GM18951 (cell line): Measurements from ENCODE around the gene HNRNPH3.
A peak's percentile ranks its signal among the peaks of the same experiment; 100 is the strongest.
"Not testable (repeated sequence)": the region's sequence is repeated elsewhere in the genome, so short reads cannot be mapped to it uniquely, and the experiment has no call there.

Experiments
- POLR2A ChIP-seq: IDR thresholded peaks from 4 replicates; pipeline ENCODE4 v1.6.1; 2011; ENCODE audit warnings: mild to moderate bottlenecking; ENCODE audit not compliant: insufficient read length, insufficient read depth; ENCODE audit errors: extremely low read depth
- in situ Hi-C: fragments of 300-500 bp; cut with MboI; formaldehyde crosslinking; loops from one replicate; pipeline ENCODE4 v1.12.0; 2022; ENCODE audit warnings: low sequenced_read_pairs, mixed read lengths, inconsistent platforms; ENCODE audit not compliant: unreplicated experiment

Gene HNRNPH3

GRCh38 chr10:68331455-68332258 is at the start of gene HNRNPH3:
Gene HNRNPH3, plus strand, starts transcription at chr10:68332064. Its CDS starts 5,158 bp downstream, at chr10:68337222.
- in situ Hi-C loops: no loop called here
- peak; percentile 99 for TF ChIP-seq POLR2A

- no peak for TF ChIP-seq POLR2A
- in situ Hi-C loops: no loop called here
These were observed 47.5 kb upstream of the HNRNPH3 start for GRCh38 chr10:68284062-68285001.

DNA sequence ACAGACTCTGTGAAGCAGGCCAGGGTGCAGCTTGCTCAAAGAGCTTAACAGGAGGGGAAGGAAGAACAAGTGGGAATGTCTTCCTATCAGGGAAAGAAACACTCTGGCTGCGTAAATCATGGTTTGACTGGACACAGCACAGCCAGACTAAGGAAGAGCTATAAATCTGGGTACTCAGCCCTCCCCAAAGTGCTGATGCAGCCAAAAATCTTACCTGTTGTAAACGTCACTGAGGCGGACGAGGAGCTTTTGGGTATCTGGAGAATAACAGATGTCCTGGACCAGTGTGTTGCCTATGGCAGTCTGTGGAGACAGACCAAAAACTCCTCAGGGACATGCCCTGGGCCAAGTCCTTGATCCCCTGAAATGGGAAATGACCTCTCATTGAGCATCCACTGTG is 43.1 kb upstream of the HNRNPH3 start:
- in situ Hi-C loops: no loop called here
- no peak for TF ChIP-seq POLR2A

- in situ Hi-C loops: no loop called here
These were observed 41.1 kb upstream of the HNRNPH3 start for GRCh38 chr10:68290736-68291135.

DNA sequence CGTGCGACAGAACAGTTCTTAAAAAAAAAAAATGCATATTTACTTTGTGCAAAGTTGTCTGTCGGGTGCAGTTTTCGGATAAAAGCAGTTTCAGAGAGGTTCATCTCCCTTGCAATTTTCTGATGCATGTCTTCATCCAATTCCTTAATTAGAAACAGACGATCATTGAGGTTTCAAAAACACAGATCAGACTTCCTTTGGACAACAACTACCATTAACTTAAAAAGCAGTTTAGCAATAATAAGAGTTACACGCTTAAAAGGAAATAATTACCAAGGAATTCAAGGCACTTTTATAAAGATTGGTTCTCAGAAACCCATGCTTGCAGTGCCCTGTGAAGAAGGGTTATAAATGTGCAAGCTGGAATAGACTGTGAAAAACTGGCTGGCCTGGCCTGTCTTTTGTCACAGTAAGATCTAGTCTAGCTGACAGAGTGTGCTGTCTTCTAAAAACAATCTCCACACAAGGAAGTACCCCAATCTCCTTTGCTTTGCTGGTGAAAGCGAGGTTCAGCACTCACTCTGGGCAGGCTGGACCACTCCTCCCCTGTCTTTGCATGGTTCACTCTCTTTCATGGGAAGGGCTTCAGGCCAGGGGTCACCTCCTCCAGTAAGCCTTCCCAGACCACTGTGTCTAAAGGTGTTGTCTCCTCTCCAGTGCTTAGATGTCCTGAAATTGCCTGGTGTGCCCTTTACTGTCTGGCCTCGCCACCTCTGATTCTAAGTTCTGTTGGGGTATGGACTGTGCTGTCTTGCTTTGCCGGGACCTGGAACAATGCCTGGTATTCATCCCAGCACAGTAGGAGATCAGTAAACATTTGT is 34.8 kb upstream of the HNRNPH3 start:
- in situ Hi-C loops: no loop called here
- no peak for TF ChIP-seq POLR2A

More at GRCh38 chr10:68290736-68291135, 41.1 kb upstream of the HNRNPH3 start:
- TF ChIP-seq POLR2A: no peak

- no peak for TF ChIP-seq POLR2A
- in situ Hi-C loops: loop anchor here (10.0 kb wide), 1 partner anchor 86 kb away; no protein-coding TSS in a partner anchor
These were observed 30.6 kb upstream of the HNRNPH3 start for GRCh38 chr10:68301301-68301700.

- no peak for TF ChIP-seq POLR2A
- in situ Hi-C loops: loop anchor here (10.0 kb wide), 1 partner anchor 87 kb away; no protein-coding TSS in a partner anchor
These were observed 29.9 kb upstream of the HNRNPH3 start for GRCh38 chr10:68301790-68302502.

- no peak for TF ChIP-seq POLR2A
- in situ Hi-C loops: loop anchor here (10.0 kb wide), 1 partner anchor 88 kb away; no protein-coding TSS in a partner anchor
These were observed 29.4 kb upstream of the HNRNPH3 start for GRCh38 chr10:68302503-68302823.

DNA sequence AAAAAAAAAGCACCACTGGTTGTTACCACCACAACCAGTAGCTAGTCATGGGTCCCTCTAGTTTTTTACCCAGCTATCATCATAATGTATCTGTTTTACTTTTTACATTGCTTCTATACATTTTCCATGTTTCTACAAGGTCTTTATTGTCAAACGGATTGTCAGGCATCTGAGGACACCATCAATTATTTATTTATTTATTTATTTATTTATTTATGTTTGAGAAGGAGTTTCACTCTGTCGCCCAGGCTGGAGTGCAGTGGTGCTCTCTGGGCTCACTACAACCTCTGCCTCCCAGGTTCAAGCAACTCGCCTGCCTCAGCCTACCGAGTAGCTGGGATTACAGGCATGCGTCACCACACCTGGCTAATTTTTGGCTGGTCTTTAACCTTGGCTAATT is 29.0 kb upstream of the HNRNPH3 start:
- no peak for TF ChIP-seq POLR2A
- in situ Hi-C loops: loop anchor here (10.0 kb wide), 1 partner anchor 88 kb away; no protein-coding TSS in a partner anchor

DNA sequence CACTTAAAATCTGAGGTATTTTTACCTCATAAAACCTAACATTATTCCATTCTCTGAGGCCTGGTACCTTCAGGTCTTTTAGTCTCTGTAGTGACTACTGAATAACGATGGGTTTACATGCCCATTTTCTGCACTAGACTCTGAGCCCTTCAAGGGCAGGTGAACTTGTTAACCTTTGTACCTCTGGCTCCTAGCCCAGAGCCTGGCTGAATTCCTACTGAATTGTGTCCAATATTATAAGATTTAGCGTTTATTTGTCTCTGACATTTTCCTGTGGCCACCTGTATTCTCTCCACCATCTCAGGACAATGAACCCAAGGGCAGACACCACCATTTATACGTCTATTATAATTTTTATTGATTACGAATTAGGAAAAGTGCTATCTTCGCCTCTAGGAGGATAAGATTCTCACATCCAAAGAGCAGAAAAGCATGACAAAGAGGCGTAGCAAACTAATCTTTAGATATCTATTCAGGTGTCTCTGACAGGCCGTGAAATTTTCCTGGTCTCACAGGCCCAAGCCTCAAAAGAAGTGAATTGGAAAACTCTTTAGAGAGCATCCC is 27.9 kb upstream of the HNRNPH3 start:
- TF ChIP-seq POLR2A: no peak
- in situ Hi-C loops: loop anchor here (10.0 kb wide), 1 partner anchor 89 kb away; no protein-coding TSS in a partner anchor

DNA sequence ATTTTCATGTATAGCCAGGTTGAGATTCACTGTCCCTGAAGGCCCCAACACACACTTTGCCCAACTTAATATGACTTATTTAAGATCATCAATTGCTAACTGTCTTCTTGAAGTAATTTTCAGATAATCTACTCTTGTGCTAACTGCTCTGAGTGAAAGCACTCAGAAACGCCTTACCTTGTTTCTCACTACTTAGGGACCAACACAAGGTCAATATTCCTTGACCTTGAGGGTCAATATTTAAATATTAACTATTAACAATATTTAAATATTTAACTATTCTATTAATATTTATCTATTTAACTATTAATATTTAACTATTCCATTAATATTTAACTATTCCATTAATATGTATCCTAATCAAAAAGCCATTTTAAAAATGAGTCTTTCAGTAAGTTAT is 26.0 kb upstream of the HNRNPH3 start:
- in situ Hi-C loops: loop anchor here (10.0 kb wide), 1 partner anchor 91 kb away; no protein-coding TSS in a partner anchor
- no peak for TF ChIP-seq POLR2A

DNA sequence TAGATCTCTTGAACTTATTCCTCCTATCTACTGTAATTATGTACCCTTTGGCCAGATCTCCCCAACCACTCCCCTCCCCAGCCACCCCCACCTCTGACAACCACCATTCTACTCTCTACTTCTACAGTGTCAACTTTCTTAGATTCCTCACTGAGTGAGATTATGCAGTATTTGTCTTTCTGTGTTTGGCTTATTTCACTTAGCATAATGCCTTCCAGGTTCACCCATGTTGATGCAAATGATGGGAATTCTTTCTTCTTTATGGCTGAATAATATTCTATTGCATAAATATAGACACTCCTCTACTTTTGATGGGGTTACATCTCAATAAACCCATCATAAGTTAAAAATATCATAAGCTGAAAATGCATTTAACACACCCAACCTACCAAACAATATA is 21.3 kb upstream of the HNRNPH3 start:
- in situ Hi-C loops: no loop called here

DNA sequence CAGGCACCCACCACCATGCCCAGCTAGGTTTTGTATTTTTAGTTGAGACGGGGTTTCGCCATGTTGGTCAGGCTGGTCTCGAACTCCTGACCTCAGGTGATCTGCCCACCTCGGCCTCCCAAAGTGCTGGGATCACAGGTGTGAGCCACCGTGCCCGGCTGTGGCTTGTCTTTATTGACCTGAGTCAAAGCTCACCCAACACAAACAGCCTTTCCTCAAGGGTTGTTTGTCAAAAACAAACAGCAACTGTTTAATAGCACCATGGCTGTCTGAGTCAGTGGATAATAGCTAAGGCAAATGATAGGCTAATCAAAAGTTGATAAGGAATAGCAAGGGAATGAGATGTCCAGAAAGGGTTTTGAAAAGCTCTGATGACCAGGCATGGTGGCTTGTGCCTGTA is 16.9 kb upstream of the HNRNPH3 start:
- in situ Hi-C loops: not testable (repeated sequence)

More for the DNA sequence above, 21.3 kb upstream of the HNRNPH3 start:
- TF ChIP-seq POLR2A: no peak
